ENCODE data around the gene ACSS1. TPM values are rescaled to one million over a fixed set of nuclear protein-coding genes. Genes with fewer than 3 reads are reported as not detected.

The ACSS1 gene
- total and polyA plus RNA-seq, 2 of the 8 experiments (the other 6 are each of a cell fraction or from before 2014, with no cell fraction given), result 2.6 to 3.4 TPM

DNA sequence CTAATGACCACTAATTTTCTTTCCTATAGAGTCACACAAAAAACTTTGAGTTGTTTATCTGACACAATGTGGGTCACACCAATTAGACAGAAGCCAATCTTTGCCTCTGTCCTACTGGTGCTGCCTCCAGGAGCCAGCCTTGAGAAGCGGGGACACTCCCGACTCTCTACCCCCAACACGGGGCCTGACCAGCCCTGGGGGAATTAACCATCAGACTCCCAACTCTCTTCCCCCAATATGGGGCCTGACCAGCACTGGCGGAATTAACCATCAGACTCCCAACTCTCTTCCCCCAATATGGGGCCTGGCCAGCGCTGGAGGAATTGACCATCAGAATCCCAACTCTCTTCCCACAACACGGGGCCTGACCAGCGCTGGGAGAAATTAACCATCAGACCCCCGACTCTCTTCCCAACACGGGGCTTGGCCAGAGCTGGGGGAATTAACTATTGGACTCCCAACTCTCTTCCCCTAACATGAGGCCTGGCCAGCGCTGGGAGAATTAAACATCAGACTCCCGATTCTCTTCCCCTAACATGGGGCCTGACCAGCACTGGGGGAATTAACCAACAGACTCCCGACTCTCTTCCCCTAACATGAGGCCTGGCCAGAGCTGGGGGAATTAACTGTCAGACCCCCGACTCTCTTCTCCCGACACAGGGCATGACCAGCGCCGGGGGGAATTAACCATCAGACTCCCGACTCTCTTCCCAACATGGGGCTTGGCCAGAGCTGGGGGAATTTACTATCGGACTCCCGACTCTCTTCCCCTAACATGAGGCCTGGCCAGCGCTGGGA is 96.4 kb downstream of the ACSS1 start (continued):
- TF ChIP-seq BRCA1 (IDR thresholded peaks at IDR 0.05; ENCODE audit: low read depth, low read length), result no peak
- TF ChIP-seq TAF7 (optimal IDR thresholded peaks at IDR 0.05; ENCODE audit: borderline replicate concordance, low read depth, low read length), result no peak
- no peak for TF ChIP-seq CEBPB (IDR thresholded peaks at IDR 0.05; ENCODE audit: low read depth, low read length)
